Vagina (tissue), 2 donors: ENCODE data around the gene FAM131C. TPM values are rescaled to one million over a fixed set of nuclear protein-coding genes. Genes with fewer than 3 reads are reported as not detected.

ENCODE experiments used
- DNase-seq, 2 donors: peaks; one replicate each; pipeline ENCODE4 v3.0.0-alpha.2; 2017; ENCODE audit errors: extremely low spot score in 2 of 2
- H3K27ac ChIP-seq: fragments of 200-600 bp; sonication (generic); one replicate; pipeline ENCODE4 v1.5.1; 2019
- H3K27me3 ChIP-seq: fragments of 200-600 bp; sonication (generic); one replicate; pipeline ENCODE4 v1.5.1; 2019
- H3K36me3 ChIP-seq, 2 donors: fragments of 200-600 bp; sonication (generic); one replicate each; pipeline ENCODE4 v1.5.1; 2017 to 2019
- H3K4me1 ChIP-seq: fragments of 200-600 bp; sonication (generic); one replicate; pipeline ENCODE4 v1.5.1; 2019
- H3K4me3 ChIP-seq, 2 donors: fragments of 200-600 bp; sonication (generic); 1 replicate in 1 of 2; 2 replicates in 1 of 2; pipeline ENCODE4 v1.5.1; 2016 to 2019
- H3K9me3 ChIP-seq: fragments of 200-600 bp; sonication (generic); one replicate; pipeline ENCODE4 v1.5.1; 2019
- POLR2A ChIP-seq, 2 donors: fragments of 450-650 bp; IDR thresholded peaks; one replicate each; pipeline ENCODE4 v1.6.1; 2017; ENCODE audit warnings: antibody characterized with exemption in 2 of 2, mild to moderate bottlenecking in 2 of 2, moderate library complexity in 2 of 2
- POLR2AphosphoS5 ChIP-seq, 2 donors: sonication (generic); formaldehyde crosslinking; IDR thresholded peaks; one replicate each; pipeline ENCODE4 v1.9.0; 2017; ENCODE audit warnings: antibody characterized with exemption in 2 of 2, mild to moderate bottlenecking in 2 of 2, low read depth in 1 of 2; ENCODE audit not compliant: insufficient read depth in 1 of 2
- intact Hi-C: fragments of 100-400 bp; cut with DNase I; formaldehyde crosslinking; loops from one replicate; pipeline ENCODE4 v1.15.1; 2023
- total RNA-seq: library from RNA; depleted of rRNA; stranded (reverse); fragments of >200 nt; gene quantifications from one replicate; pipeline ENCODE4 v1.2.3, GENCODE V29; 2016
- TF ChIP-seq, protein P1 (sequence below), 3 experiments: fragments of 450-650 bp in 2 of 3; fragments of 200-600 bp in 1 of 3; sonication (generic) in 1 of 3; IDR thresholded peaks; one replicate each; pipeline ENCODE4 v1.5.1; 2017 to 2019; ENCODE audit warnings: antibody characterized with exemption in 3 of 3, mild to moderate bottlenecking in 2 of 3, moderate library complexity in 2 of 3

The FAM131C gene
- total RNA-seq, 1 donor from 2014 or later, result 0.98 TPM

DNA sequence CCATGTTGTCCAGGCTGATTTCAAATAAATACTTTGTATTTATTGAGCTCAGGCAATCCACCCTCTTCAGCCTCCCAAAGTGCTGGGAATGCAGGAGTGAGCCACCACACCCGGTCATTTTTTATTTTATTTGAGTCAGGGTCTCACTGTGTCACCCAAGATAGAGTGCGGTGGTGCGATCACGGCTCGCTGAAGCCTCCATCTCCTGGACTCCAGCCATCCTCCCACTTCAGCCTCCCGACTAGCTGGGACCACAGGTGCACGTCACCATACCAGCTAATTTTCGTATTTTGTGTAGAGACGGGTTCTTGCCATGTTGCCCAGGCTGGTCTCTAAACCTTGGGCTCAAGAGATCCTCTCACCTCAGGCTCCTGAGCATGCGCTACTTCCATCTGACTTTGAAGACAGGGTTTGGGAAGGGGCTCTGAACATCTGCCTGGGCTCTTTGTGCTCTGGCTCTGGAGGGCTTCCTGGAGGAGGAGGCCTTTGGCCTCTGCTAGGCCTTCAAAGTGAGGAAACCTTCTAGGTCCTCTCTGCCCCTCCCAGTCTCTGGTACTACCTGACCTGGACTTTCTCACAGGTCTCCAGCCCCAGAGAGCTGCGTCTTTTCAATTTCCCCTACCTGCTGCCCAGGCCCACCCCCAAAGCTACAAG lies 61.4 kb downstream of the FAM131C start:
- no peak for DNase-seq
- no peak overlapping the region for H3K4me3 ChIP-seq
- H3K27me3 ChIP-seq, result no peaks in the 10 kb centered on the region
- H3K27ac ChIP-seq, result peak overlapping the region; percentile 94
- intact Hi-C loops, result no loop called here
- H3K4me1 ChIP-seq, result peaks cover 41% of the 10 kb centered on the region
- no peaks in the 10 kb centered on the region for H3K9me3 ChIP-seq
- no peaks in the 10 kb centered on the region for H3K36me3 ChIP-seq
- TF ChIP-seq POLR2AphosphoS5 (IDR thresholded peaks at IDR 0.05; ENCODE audit: insufficient read depth in 1 of 2, low read depth in 1 of 2) (no peak), POLR2A (IDR thresholded peaks at IDR 0.05) (no peak)
- TF ChIP-seq, protein P1, sequence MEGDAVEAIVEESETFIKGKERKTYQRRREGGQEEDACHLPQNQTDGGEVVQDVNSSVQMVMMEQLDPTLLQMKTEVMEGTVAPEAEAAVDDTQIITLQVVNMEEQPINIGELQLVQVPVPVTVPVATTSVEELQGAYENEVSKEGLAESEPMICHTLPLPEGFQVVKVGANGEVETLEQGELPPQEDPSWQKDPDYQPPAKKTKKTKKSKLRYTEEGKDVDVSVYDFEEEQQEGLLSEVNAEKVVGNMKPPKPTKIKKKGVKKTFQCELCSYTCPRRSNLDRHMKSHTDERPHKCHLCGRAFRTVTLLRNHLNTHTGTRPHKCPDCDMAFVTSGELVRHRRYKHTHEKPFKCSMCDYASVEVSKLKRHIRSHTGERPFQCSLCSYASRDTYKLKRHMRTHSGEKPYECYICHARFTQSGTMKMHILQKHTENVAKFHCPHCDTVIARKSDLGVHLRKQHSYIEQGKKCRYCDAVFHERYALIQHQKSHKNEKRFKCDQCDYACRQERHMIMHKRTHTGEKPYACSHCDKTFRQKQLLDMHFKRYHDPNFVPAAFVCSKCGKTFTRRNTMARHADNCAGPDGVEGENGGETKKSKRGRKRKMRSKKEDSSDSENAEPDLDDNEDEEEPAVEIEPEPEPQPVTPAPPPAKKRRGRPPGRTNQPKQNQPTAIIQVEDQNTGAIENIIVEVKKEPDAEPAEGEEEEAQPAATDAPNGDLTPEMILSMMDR (IDR thresholded peaks at IDR 0.05), result no peak

DNA sequence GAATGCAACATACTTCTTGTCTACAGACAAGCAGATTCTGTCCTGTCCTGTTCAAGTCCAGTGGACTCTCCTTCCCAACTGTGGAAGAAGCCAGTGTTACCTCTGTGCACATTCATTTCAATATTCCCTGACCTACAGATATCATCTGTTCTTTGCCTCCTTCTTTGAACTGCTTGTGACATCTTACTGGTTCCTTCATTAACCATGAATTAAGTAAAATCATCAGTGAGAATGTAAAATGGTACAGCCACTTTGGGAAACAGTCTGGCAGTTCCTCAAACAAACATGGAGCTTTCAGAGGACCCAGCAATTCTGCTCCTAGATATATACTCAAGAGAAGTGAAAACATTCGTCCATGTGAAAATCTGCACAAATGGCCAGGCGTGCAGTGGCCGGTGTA lies 62.6 kb downstream of the FAM131C start:
- H3K9me3 ChIP-seq, result no peaks in the 10 kb centered on the region
- H3K4me3 ChIP-seq, result no peak overlapping the region
- no peak overlapping the region for H3K27ac ChIP-seq
- TF ChIP-seq, protein P1 (IDR thresholded peaks at IDR 0.05), result no peak
- TF ChIP-seq POLR2A (IDR thresholded peaks at IDR 0.05) (no peak), POLR2AphosphoS5 (IDR thresholded peaks at IDR 0.05; ENCODE audit: insufficient read depth in 1 of 2, low read depth in 1 of 2) (no peak)
- no peaks in the 10 kb centered on the region for H3K27me3 ChIP-seq
- DNase-seq, result no peak
- H3K4me1 ChIP-seq, result peaks cover 34% of the 10 kb centered on the region
- intact Hi-C loops, result no loop called here
- no peaks in the 10 kb centered on the region for H3K36me3 ChIP-seq

DNA sequence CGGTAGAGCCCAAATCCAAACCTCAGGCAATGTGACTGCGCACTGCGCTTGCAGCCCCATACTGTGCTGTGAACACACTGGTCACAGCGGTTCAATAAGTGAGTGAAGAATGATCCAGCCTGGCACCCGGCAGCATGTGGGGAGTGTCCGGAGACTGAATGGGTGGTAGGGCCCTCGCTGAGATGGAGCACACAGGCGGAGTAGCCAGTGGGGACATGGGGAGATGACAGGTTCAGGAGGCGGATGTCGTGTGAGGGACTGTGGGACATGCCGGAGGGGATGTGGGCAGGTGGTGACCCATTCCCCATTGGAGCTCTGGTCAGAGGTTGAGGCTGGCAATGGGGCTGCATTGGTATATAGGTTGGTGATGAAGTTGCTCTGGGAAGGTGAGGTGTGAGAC lies 63.8 kb downstream of the FAM131C start:
- Histone ChIP-seq H3K4me3 (no peak overlapping the region), H3K9me3 (no peaks in the 10 kb centered on the region), H3K4me1 (peaks cover 22% of the 10 kb centered on the region), H3K27me3 (no peaks in the 10 kb centered on the region), H3K36me3 (no peaks in the 10 kb centered on the region), H3K27ac (no peak overlapping the region)
- no peak for DNase-seq
- TF ChIP-seq, protein P1 (IDR thresholded peaks at IDR 0.05), result no peak
- no peak for TF ChIP-seq POLR2A (IDR thresholded peaks at IDR 0.05)
- TF ChIP-seq POLR2AphosphoS5 (IDR thresholded peaks at IDR 0.05; ENCODE audit: insufficient read depth in 1 of 2, low read depth in 1 of 2), result no peak
- intact Hi-C loops, result loop anchor here (10.0 kb wide), 1 partner anchor 45 kb away; no protein-coding TSS in a partner anchor

DNA sequence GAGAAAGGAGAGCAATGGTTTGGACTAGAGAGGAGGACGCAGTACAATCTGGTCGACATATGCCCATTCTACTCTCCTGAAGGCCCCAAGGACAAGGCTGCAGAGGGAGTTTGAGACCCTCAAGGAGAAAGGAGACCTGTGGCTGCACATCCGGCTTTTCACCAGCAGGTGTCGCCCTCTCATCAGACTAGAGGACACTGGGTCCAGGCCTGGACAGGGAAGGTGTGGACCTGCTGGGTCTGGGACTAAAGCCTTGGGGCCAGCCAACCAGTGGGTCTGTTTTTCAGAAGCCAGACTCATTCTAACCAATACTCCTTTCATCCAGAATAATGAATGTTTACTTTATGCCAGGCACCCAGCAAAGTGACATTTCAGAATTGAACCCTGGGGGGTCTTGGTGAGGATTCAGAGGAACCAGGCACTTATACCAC lies 64.4 kb downstream of the FAM131C start:
- H3K4me3 ChIP-seq, result no peak overlapping the region
- H3K27ac ChIP-seq, result no peak overlapping the region
- no peak for DNase-seq
- no peaks in the 10 kb centered on the region for H3K27me3 ChIP-seq
- TF ChIP-seq, protein P1 (IDR thresholded peaks at IDR 0.05), result peak; percentile 92 to 98 (median 98)
- TF ChIP-seq POLR2A (IDR thresholded peaks at IDR 0.05) (no peak), POLR2AphosphoS5 (IDR thresholded peaks at IDR 0.05; ENCODE audit: insufficient read depth in 1 of 2, low read depth in 1 of 2) (no peak)
- H3K9me3 ChIP-seq, result no peaks in the 10 kb centered on the region
- peaks cover 19% of the 10 kb centered on the region for H3K4me1 ChIP-seq
- intact Hi-C loops, result loop anchor here (10.0 kb wide), 1 partner anchor 46 kb away; no protein-coding TSS in a partner anchor
- H3K36me3 ChIP-seq, result no peaks in the 10 kb centered on the region

Other genes starting within 250 kb of the FAM131C start
- gene SPEN, start 225.9 kb downstream of the FAM131C start, total RNA-seq, result 55.2 TPM
- 38.5 TPM for gene ZBTB17, start 97.5 kb downstream of the FAM131C start, total RNA-seq
- not detected for gene SRARP, start 69.4 kb downstream of the FAM131C start, total RNA-seq
- gene HSPB7, start 55.6 kb downstream of the FAM131C start, total RNA-seq, result 19.4 TPM
- 0.25 TPM for gene CLCNKA, start 51.6 kb downstream of the FAM131C start, total RNA-seq
- gene CLCNKB, start 29.9 kb downstream of the FAM131C start, total RNA-seq, result not detected
- gene EPHA2, start 82.4 kb upstream of the FAM131C start, total RNA-seq, result 264 TPM
- 19.4 TPM for gene ARHGEF19, start 139.0 kb upstream of the FAM131C start, total RNA-seq
- gene CPLANE2, start 163.5 kb upstream of the FAM131C start, total RNA-seq, result 1.2 TPM